Measurements from ENCODE around the gene LPCAT2.

DNA sequence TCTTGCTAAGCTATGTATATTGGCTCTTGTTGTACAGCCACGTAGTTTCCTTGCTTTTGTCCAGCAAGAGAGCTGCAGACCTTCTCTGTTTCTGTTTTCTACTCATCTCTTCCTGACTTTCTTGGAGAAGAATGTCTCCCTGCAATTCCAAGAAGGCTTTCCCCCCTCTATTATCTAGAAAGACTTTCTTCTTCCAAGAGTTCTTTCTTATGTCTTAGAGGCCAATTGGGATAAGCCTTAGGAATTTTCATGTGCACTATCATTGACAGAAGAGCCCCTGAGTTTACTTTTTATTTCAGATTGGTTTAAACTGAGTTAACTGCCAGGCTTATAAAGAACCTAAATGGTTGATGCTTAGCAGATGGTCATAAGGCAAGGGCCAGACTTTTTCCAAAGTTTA is 66.6 kb downstream of the LPCAT2 start:
- no peak for TF ChIP-seq POLR2AphosphoS5 (IDR thresholded peaks at IDR 0.05)
- TF ChIP-seq, protein P1, sequence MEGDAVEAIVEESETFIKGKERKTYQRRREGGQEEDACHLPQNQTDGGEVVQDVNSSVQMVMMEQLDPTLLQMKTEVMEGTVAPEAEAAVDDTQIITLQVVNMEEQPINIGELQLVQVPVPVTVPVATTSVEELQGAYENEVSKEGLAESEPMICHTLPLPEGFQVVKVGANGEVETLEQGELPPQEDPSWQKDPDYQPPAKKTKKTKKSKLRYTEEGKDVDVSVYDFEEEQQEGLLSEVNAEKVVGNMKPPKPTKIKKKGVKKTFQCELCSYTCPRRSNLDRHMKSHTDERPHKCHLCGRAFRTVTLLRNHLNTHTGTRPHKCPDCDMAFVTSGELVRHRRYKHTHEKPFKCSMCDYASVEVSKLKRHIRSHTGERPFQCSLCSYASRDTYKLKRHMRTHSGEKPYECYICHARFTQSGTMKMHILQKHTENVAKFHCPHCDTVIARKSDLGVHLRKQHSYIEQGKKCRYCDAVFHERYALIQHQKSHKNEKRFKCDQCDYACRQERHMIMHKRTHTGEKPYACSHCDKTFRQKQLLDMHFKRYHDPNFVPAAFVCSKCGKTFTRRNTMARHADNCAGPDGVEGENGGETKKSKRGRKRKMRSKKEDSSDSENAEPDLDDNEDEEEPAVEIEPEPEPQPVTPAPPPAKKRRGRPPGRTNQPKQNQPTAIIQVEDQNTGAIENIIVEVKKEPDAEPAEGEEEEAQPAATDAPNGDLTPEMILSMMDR (IDR thresholded peaks at IDR 0.05) = no peak
